RPMI8226 (cell line): ENCODE data around the gene PARVB.
A peak's percentile ranks its signal among the peaks of the same experiment; 100 is the strongest.

ENCODE experiments used
- DNase-seq: peaks from one replicate; pipeline ENCODE4 v3.0.0-alpha.2; 2015

The PARVB gene

DNA sequence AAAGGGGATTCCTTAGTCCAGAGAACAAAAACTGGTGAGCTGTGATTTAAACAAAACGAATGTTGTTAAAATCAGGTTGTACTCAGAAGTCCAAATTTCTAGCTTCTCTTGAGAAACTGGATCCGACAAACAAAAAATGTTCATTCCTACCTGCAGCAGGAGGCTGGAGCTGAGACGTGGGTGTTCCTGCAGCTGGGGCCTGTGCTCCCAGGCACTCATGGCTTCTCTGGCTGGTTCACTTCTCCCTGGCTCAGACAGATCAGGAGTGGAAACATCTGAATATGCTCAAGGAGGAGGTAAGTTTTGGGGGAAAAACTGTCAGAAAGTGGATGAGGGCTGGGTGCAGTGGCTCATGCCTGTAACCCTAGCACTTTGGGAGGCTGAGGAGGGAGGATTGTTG lies 24.7 kb upstream of the PARVB start:
- DNase-seq, result no peak

DNA sequence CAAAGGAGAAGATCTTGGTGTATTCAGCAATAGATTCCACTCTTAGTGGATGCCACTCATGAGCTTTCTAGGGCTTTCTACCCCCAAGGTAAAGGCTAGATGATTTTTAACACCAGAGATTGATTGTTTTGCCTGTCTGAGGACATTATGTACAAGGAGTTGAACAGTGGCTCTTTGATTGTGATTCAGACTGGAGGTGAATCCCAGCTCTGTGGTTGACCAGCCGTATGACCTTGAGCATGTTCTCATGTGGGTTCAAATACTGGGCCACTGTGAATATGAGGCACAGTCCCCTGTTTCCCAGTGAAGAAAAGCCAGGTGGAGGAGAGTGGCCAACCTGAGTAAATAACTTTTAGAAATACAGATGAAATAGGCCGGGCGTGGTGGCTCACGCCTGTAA lies 24.0 kb upstream of the PARVB start:
- no peak for DNase-seq

DNA sequence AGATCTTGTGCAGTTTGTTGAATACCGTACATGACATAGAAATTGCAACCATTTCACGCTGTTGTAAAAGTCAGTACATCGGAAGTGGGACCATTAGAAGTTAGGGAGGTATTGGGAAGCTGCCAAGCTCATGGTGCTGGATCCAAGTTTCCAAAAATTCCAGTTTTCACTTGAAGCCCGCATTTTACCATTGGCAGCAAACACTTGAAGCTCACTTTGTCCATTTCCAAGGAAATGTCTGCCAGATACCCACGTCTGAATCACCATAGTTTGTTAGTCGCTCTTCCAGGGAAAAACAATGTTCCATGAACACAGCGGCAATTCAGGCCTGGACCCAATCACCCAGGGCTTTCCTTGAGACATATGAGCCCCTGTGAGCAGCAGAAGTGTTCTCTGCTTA lies 22.6 kb upstream of the PARVB start:
- DNase-seq, result no peak

DNA sequence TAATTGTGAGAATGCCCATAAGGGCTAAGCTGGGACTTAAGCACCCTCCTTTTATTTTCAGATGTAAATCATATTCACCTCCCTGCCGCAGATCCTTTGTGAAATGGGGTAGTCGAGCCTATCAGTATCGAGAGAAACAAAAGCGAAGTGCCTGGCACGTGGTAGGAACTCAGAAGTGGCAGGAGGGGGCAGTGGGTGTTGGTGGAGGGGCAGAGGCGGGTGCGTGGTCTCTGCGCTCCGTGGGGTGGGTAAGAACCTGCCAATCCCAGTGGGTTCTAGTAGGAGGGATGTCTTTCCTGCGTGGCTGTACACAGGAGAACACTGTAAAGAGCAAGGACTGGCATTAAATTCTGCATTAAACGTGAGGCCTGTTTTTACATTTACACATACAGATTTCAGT lies 21.8 kb upstream of the PARVB start:
- no peak for DNase-seq

DNA sequence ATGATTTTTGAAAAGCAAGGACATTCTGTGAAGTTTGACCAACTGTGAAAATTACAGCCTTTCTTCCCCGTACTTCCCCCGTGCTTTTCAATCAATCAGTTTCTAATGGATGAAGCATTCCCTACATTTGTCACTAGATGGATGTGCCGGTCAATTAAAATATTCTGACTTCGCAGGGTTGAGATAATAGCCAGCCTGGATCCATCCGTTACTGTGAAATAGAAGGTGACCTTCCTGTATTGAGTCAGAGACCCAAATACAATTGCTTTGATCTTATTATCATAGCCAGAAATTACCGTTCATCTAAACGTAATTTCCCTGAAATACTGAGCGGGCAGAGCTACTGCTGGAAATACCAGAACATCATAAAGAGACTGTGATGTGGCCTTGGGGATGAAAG lies 21.1 kb upstream of the PARVB start:
- DNase-seq, result no peak

DNA sequence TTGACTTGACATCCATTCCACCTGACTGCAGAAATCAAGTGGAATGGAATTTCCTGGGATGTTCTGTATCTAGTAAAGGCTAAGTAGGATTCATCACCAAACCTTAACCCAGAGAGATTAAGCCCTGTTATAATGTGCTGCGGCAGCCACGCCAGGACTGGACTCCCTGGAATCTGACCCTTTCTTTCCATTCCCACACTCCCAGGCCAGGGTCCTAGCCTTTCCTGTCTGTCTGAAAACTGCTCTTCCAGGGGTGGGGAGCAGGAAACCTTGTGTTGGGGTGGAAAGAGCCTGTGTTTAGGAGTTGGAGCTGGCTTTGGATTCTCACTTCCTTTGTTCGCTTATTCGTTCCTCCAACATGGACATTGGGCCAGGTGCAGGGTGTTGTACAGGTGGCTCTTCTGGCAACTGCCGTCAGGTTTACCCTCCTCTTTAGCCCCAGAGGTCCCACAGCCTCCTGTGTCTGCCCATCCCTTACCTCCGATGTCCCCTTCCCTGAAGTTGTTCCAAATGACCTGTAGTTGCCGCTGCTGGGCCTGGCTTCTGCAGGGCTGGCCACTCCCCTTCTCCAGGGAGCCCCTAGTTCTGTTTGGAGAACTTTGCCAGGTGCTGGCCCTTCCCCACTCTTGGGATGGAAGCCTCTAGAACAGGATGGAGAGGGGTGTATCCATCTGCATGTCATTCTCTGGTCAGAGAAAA lies 20.5 kb upstream of the PARVB start:
- no peak for DNase-seq

DNA sequence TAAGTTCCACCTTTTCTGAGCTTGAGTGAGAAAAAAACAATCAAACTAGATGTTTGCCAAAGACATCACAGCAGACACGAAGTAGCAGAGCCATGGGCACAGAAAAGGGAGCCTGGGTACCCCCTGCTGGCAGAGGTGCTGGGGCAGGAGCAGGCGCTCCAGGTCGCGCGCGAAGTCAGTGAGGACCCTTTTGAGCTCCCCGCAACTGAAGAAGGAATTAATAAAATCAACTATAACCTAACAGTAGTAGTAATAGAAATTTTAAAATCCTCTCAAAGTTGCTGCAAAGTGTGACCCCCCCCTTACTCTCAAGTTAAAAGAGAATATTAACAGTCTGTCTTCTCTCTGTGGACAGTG lies 20.0 kb upstream of the PARVB start:
- no peak for DNase-seq

DNA sequence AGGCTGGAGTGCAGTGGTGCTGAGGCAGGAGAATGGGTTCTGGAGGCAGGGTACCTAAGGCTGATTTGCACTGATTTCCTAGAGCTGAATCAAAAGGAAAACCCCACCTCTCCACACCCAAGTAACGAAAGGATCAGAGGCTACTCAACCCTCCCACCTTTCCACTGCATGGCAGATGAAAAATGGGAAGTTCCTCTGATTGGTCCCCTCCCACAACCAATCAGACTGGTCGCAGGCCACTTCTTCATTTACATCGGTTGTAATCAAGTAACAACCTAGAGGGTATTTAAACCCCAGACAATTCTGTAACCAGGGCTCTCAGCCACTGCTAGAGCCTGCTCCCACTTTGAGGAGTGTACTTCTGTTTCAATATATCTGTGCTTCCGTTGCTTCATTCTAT lies 18.6 kb upstream of the PARVB start:
- no peak for DNase-seq

DNA sequence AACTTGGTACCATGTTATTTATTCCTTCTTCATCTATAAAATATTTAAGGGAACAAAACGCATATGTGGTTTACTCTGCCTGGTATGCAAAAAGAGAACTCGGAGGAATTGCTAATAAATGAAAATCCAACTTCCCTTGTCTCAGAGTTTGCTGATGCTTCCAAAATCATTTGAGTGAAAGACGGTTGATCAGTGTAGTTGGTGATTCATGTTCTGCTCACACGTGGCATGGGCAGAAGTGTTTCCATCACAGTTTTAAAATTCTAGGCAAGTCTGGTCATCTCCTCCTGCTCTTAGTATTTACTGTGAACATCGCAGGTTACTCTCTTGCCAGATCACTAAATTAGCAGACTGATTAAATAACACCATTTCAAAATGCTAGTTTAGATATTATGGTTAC lies 11.9 kb upstream of the PARVB start:
- DNase-seq, result no peak

DNA sequence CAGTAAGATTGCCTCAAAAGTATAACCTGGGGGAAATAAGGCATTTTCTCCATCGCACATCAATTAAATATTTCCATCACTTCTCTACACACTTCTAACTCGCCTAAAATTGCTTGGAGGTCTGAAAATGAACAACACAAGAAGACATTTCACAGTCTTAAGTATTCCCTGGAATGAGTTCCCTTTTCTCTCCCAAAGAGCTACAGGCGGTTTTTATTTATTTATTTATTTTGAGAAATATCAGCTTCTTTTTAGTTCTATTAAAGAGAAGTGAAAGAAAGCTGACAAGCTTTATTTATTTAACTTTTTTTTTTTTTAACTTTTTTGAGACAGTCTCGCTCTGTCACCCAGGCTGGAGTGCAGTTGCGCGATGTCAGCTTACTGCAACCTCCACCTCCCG lies 11.5 kb upstream of the PARVB start:
- no peak for DNase-seq

DNA sequence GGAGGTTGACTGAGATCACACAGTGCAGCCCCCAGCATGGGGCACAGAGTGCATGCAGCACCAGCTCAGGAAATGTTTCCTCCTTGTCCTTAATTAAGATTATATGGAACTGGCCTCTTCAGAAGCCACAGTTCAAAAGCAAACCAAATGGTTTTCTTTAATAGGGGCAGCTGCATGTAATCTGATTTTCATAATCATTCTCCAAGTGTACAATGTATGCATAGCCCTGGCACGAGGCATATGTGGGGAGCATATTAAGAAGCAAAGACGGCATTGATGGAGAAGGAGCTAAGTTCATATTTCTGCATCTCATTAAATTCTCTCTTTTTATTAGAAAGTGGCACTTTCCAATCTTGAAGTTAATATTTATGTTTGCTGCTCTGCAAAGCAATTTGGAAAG lies 9.9 kb upstream of the PARVB start:
- DNase-seq, result no peak

DNA sequence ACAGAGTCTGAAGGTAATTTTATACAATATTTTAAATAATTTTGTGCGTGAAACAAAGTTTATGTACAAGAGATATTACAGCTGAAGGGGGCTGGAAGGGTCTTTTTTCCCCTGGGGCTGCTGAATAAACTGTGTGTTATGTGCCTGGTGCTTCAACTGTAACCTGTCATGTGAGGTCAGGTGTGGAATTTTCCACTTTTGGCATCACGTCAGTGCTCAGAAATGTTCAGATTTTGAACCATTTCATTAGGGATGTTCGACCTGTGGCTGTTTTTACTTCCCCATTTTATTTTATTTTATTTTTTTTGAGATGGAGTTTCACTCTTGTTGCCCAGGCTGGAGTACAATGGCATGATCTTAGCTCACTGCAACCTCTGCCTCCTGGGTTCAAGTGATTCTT lies 7.5 kb upstream of the PARVB start:
- DNase-seq, result peak; percentile 16

DNA sequence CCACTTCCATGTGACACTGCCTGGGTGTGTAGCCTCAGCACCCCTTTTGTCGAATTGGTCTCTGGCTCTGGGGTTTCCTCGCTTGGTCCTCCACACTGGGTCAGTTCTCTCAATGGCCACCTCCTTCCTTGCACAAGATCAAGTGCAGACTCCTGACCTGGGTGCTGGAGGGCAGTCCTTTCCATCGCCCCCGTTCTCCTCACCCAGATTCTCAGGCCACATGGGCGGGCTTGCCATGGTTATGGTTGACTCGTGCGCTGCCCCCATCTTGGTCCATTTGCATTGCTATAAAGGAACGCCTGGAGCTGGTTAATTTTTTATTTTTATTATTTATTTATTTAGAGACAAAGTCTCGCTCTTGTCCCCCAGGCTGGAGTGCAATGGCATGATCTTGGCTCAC lies 5.5 kb upstream of the PARVB start:
- DNase-seq, result no peak

DNA sequence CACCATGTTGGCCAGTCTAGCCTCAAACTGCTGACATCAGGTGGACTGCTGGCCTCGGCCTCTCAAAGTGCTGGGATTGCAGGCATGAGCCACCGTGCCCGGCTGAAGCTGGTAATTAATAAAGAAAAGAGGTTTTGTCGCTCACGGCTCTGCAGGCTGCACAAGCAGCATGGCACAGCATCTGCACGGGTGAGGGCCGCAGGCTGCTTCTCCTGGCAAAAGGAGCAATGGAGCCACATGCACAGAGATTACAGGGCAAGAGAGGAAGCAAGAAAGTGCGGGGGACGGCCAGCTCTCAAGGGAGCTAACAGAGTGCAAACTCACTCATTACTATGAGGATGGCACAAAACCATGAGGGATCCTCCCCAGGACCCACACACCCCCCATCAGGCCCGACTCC lies 4.7 kb upstream of the PARVB start:
- no peak for DNase-seq

DNA sequence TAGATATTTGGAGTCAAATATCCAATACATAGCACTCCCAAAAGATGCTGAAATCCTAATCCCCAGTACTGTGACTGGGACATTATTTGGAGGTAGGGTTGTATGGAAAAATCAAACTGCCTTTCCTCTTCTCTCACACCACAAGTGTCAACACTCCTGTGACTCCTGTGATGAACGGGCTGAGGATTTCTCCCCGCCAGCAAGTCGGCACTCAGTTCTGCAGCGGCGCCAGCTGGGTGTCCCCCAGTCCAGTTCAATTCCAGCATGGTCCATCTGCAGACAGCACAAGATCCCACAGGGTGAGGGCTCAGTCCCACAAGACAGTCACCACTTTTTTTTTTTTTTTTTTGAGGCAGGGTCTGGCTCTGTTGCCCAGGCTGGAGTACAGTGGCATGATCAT lies 4.3 kb upstream of the PARVB start:
- no peak for DNase-seq

DNA sequence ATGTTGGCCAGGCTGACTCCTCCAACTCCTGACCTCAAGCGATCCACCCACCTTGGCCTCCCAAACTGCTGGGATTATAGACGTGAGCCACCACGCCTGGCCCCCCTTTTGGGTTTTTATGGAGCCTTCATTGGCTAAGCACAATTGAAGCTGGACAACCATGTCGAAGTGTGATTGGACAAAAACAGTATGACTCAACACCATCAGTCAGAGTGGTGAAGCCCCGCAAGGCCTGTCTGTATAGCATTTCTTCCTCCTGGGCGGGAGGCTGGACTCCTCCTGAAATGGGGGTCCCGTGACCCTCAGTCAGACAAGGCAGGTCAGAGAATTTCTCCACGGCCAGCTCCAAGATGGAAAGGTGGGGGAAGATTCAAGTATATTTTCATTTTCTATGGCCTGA lies 3.1 kb upstream of the PARVB start:
- DNase-seq, result no peak

DNA sequence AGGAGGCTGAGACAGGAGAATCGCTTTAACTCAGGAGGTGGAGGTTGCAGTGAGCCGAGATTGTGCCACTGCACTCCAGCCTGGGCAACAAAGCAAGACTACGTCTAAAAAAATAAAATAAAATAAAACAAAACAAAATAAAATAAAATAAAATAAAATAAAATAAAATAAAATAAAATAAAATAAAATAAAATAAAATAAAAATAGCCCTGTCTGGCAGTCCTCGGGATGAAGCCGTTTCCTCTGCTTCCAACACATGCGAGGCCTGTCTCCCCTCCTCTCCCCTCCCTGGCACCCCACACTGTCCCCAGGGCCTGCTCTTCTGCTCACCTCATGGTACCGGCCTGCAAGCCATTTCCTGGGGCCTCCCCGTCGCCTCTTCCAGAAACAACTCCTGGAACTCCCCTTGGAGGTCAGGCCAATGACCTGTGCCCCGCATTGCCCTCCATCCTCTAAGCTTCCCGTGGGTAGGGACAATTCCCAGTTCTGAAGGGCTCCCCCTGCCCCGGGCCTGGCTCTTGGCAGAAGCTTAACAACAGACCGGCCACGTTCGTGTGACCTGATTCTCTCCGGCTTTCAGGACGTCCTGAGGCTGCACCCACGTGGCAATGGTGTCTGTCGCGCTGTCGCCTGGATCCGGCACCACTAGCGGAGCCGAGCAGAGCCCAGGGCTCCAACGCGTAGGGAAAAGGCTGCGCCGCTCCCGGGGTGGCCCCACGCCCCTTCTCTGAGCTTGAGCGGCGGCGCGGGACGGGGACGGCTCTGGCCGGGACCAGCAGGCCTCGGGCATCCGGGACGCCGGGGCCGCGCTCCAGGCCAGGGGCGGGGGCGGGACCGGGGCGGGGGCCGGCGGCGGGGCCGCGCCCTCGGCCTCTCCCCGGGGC lies 456 bp upstream of the PARVB start:
- peak; percentile 64 for DNase-seq

DNA sequence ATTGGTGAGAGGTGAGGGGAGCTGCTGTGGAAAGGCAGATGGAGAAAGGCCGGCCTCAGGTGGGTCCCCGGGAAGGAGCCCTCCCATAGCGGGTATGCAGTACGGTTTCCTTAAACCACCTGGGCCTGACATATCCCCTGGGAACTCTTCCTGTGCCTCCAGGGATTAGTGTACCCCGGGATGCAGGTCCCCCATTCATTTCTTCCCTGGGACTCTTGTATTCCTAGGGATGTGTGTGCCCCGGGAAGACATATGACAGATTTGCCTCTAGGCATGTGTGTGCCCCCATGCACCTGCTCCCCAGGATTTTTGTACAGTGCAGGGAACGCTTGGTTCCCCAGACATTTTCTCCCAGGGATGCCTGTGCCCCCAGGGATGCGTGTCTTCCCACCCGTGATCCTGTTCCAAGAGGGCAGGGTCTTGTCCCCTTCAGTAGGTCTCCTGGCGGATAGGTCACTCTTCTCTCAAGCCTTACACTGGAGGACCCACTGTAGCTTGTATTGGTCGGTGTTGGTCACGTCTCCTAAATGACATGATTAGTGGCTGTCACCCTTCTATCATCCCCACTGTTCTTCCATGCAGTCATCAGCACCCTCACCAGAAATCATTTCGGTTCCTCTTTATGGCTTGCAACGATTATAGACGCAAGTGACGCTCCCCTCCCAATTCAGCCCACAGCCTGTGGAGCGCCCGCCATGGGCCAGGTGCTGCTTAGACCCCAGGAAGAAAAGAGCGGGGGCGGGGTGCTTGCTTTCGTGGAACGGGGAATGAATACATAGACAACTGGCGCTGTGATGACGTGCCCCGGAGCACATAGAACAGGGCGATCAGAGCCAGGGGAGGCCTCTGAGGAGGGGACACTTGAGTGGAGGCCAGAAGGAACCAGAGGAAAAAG lies 1.3 kb downstream of the PARVB start:
- DNase-seq, result peak; percentile 94

DNA sequence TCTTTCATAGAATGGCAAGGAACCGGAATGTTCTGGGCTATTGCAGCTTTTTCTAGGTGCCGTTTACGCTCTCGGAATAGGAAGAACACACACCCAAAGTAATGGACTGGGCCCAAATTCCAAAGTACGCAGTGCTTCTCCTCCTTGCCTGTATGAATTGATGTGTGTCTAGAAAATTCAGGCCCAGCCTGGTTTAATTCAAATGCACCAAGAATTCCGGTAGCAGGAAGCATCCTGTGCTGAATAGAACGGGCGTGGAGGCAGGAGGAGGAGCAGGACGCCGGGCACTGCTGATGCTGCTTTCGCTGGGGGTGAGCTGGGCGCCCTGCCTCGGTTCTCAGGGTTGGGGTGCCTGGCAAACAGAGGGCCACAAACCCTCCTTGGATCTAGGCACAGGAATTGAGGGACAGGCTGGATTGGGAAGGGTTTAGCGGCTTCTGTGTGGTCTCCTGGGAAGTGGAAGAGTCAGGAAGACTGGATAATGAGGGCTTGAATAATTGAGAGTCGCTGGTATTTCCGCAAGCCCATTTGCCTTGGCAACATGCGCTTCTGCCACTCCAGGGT lies 2.0 kb downstream of the PARVB start:
- peak; percentile 52 for DNase-seq

DNA sequence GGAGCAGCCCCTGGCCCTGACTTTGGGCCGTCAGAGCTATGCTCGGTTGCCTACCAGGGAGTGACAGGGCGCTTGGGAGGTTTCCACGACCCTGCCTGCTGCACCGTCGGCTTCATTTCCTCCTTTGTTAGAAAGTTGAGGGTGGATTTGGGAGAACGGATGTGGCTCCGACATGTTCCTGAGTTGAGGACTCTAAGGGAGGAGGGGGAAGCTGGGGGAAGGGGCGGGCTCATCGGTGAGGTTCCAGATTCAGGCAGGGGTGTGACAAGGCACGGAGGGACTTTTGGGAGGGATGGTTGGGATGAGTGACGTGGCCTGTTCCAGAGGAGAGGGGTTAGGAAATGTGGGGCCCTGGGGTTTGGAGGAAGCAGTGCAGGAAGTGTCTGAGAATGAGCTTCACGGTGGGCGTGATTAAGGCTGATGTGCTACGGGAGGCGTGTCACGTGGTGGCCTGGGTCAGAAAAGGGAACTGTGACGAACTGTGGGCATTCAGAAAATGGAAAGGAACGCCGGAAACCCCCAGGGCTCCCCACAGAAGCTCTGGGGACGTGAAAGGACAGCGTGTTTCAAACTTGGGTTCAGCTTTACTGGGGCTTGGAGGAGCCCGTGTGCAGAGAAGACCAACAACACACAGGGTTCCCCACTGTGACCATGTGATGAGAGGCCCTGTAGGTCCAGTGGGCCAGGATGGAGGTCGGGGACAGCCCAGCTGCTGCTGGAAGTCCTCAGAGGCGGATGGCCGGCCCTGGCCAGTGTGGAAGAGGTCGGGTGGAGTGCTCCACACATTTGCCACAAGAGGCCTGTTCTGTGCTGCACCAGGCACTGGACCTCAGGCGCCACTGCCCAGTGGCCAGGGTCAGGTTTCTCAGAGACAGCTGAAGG lies 2.8 kb downstream of the PARVB start:
- peak; percentile 92 for DNase-seq

DNA sequence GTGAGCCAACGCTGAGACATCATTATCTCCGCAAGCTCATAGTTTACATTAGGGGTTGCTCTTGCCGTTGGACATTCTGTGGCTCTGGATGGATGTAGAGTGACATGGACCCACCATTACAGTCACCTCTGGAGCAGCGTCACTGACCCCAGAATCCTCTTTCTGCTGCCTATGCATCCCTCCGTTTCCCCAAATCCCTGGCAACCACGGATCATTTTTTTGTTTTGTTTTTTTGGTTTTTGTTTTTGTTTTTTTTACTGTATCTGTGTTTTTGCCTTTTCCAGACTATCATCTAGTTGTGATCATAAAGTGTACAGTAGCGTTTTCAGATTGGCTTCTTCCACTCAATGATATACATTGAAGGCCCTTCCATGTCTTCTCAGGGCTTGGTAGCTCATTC lies 4.0 kb downstream of the PARVB start:
- no peak for DNase-seq

DNA sequence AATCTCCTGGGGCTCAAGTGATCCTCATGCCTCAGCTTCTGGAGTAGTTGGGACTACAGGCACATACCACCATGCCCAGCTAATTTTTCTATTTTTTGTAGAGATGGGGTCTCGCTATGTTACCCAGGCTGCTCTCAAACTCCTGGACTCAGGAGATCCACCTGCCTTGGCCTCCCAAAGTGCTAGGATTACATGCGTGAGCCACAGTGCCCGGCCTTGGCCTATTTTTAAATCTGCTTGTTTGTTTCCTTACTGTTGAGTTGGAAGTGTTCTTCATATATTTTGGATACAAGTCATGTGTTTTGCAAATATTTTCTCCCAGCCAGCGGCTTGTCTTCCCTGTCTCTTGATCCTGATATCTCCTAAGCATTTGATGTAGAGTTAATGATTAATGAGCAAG lies 5.0 kb downstream of the PARVB start:
- DNase-seq, result no peak
